ENCODE measurements around the gene ZCCHC24. TPM values are rescaled to one million over a fixed set of nuclear protein-coding genes. Genes with fewer than 3 reads are reported as not detected.

Gene ZCCHC24
- total RNA-seq, 4 donors from 2014 or later, result 15.6 to 41.1 (median 22.5) TPM

GRCh38 chr10:79445977-79446757, 743 bp upstream of the ZCCHC24 start:
- WGBS, 2 donors (ENCODE audit: low coverage in 1 of 2), result 1 to 3% methylated on average over 18 to 36 of the region's 43 CpGs
- intact Hi-C loops (cut with DNase I; ENCODE audit: low total_unique reads) (no loop called here), in situ Hi-C loops (cut with MboI; ENCODE audit: low pct_ligation_motif_present in 1 of 4, low pct_unique_long_range_greater_than_20kb in 1 of 4, low sequenced_read_pairs in 3 of 4) (no loop called here)
- DNase-seq, result no peak
- H3K4me3 ChIP-seq, result peak overlapping the region; percentile 7 to 80 (median 71)
- H3K27me3 ChIP-seq, result no peaks in the 10 kb centered on the region
- peak overlapping the region; percentile 86 to 97 (median 94) for H3K27ac ChIP-seq
- H3K36me3 ChIP-seq, result no peaks in the 10 kb centered on the region
- TF ChIP-seq CTCF (IDR thresholded peaks at IDR 0.05) (no peak), EP300 (IDR thresholded peaks at IDR 0.05; ENCODE audit: low read depth) (no peak), POLR2AphosphoS5 (IDR thresholded peaks at IDR 0.05) (peak; percentile 30 to 79 (median 60)), POLR2A (IDR thresholded peaks at IDR 0.05) (peak; percentile 50)
- H3K9me3 ChIP-seq, result no peaks in the 10 kb centered on the region
- peaks cover 4 to 47% (median 34%) of the 10 kb centered on the region in 4 donors for H3K4me1 ChIP-seq

GRCh38 chr10:79444199-79445119, 965 bp downstream of the ZCCHC24 start:
- Histone ChIP-seq H3K4me3 (peak overlapping the region; percentile 66 to 80 (median 72)), H3K27me3 (no peaks in the 10 kb centered on the region), H3K36me3 (no peaks in the 10 kb centered on the region), H3K4me1 (peaks cover 4 to 58% (median 38%) of the 10 kb centered on the region in 4 donors), H3K27ac (peak overlapping the region; percentile 86 to 97 (median 94)), H3K9me3 (no peaks in the 10 kb centered on the region)
- WGBS, 2 donors (ENCODE audit: low coverage in 1 of 2), result 1% methylated on average over 34 of the region's 44 CpGs; no CpG with 5 or more reads in 1 of the 2 donors
- TF ChIP-seq EP300 (IDR thresholded peaks at IDR 0.05; ENCODE audit: low read depth) (no peak), POLR2AphosphoS5 (IDR thresholded peaks at IDR 0.05) (no peak), POLR2A (IDR thresholded peaks at IDR 0.05) (peak; percentile 16), CTCF (IDR thresholded peaks at IDR 0.05) (no peak)
- intact Hi-C loops (cut with DNase I; ENCODE audit: low total_unique reads), result loop anchor here (5.0 kb wide), 1 partner anchor 37 kb away; no protein-coding TSS in a partner anchor
- DNase-seq, result peak; percentile 56
- in situ Hi-C loops (cut with MboI; ENCODE audit: low pct_ligation_motif_present in 1 of 4, low pct_unique_long_range_greater_than_20kb in 1 of 4, low sequenced_read_pairs in 3 of 4), result no loop called here

- peak overlapping the region; percentile 86 to 97 (median 94) for H3K27ac ChIP-seq
- peaks cover 4 to 67% (median 43%) of the 10 kb centered on the region in 4 donors for H3K4me1 ChIP-seq
- H3K9me3 ChIP-seq, result no peaks in the 10 kb centered on the region
- in situ Hi-C loops (cut with MboI; ENCODE audit: low pct_ligation_motif_present in 1 of 4, low pct_unique_long_range_greater_than_20kb in 1 of 4, low sequenced_read_pairs in 3 of 4), result no loop called here
- 26 to 34% methylated on average over 7 to 11 of the region's 11 CpGs for WGBS, 2 donors (ENCODE audit: low coverage in 1 of 2)
- H3K4me3 ChIP-seq, result peak overlapping the region; percentile 66 to 80 (median 72)
- no peak for DNase-seq
- H3K27me3 ChIP-seq, result no peaks in the 10 kb centered on the region
- intact Hi-C loops (cut with DNase I; ENCODE audit: low total_unique reads), result loop anchor here (5.0 kb wide), 1 partner anchor 36 kb away; no protein-coding TSS in a partner anchor
- no peaks in the 10 kb centered on the region for H3K36me3 ChIP-seq
- no peak for TF ChIP-seq POLR2AphosphoS5 (IDR thresholded peaks at IDR 0.05)
- no peak for TF ChIP-seq CTCF (IDR thresholded peaks at IDR 0.05)
- no peak for TF ChIP-seq EP300 (IDR thresholded peaks at IDR 0.05; ENCODE audit: low read depth)
Measured at GRCh38 chr10:79443338-79444198, 1.9 kb downstream of the ZCCHC24 start.
